Upper lobe of left lung (tissue), 6 donors: Measurements from ENCODE around the gene FAM222A. TPM values are rescaled to one million over a fixed set of nuclear protein-coding genes. Genes with fewer than 3 reads are reported as not detected.

Source experiments
- ATAC-seq, 2 donors: fragments of 200-7000 bp; cut with Tn5 transposase; one replicate each; pipeline ENCODE4 v1.9.1; 2022; ENCODE audit warnings: mild to moderate bottlenecking in 2 of 2, moderate library complexity in 2 of 2; ENCODE audit not compliant: low FRiP score in 2 of 2
- DNase-seq, 2 donors: peaks; one replicate each; pipeline ENCODE4 v3.0.0-alpha.2; 2019 to 2020
- H3K27ac ChIP-seq, 4 donors: fragments of 200-600 bp; sonication (generic); one replicate each; pipeline ENCODE4 v1.5.1; 2016 to 2019
- H3K27me3 ChIP-seq, 4 donors: fragments of 200-600 bp; sonication (generic); one replicate each; pipeline ENCODE4 v1.5.1; 2017 to 2019
- H3K36me3 ChIP-seq, 4 donors: fragments of 200-600 bp; sonication (generic); one replicate each; pipeline ENCODE4 v1.5.1; 2016 to 2019
- H3K4me1 ChIP-seq, 4 donors: fragments of 200-600 bp; sonication (generic); one replicate each; pipeline ENCODE4 v1.5.1; 2018 to 2019
- H3K4me3 ChIP-seq, 4 donors: fragments of 200-600 bp; sonication (generic); one replicate each; pipeline ENCODE4 v1.5.1; 2017 to 2019; ENCODE audit warnings: mild to moderate bottlenecking in 2 of 4, moderate library complexity in 1 of 4
- H3K9me3 ChIP-seq, 4 donors: fragments of 200-600 bp; sonication (generic); one replicate each; pipeline ENCODE4 v1.5.1; 2018 to 2019
- EP300 ChIP-seq, 4 donors: sonication (generic); formaldehyde crosslinking; IDR thresholded peaks; one replicate each; pipeline ENCODE4 v1.5.1; 2017; ENCODE audit warnings: antibody characterized with exemption in 4 of 4, control low read depth in 2 of 4
- POLR2A ChIP-seq, 4 donors: fragments of 450-650 bp; IDR thresholded peaks; one replicate each; pipeline ENCODE4 v1.5.1; 2016 to 2017; ENCODE audit warnings: antibody characterized with exemption in 4 of 4, mild to moderate bottlenecking in 2 of 4
- POLR2AphosphoS5 ChIP-seq, 2 donors: sonication (generic); formaldehyde crosslinking; IDR thresholded peaks; one replicate each; pipeline ENCODE4 v1.5.1; 2017; ENCODE audit warnings: antibody characterized with exemption in 2 of 2
- WGBS, 2 donors: methylation state at CpG; one replicate each; pipeline ENCODE4 v1.1.5; 2017 to 2018; 5-methylcytosine and 5-hydroxymethylcytosine counted together
- total RNA-seq, 6 donors: library from RNA; depleted of rRNA in 4 of 6; stranded (reverse); fragments of >200 nt in 4 of 6; gene quantifications; one replicate each; pipeline versions ENCODE4 v1.1.0 to v1.2.1, GENCODE V29; 2016 to 2021
- TF ChIP-seq, protein P1 (sequence below), 6 experiments: fragments of 450-650 bp in 4 of 6; fragments of 200-600 bp in 2 of 6; sonication (generic) in 2 of 6; IDR thresholded peaks; one replicate each; pipeline ENCODE4 v1.5.1; 2016 to 2019; ENCODE audit warnings: antibody characterized with exemption in 6 of 6
- donor health status: DM: no; HTN: no; CAD: no; lungs with moderate emphysema.
- donor health status: DM: no; HTN: yes; CAD: no; lungs with severe emphysema.

FAM222A gene
- total RNA-seq, 6 donors from 2014 or later = 1.0 to 7.3 (median 3.7) TPM

DNA sequence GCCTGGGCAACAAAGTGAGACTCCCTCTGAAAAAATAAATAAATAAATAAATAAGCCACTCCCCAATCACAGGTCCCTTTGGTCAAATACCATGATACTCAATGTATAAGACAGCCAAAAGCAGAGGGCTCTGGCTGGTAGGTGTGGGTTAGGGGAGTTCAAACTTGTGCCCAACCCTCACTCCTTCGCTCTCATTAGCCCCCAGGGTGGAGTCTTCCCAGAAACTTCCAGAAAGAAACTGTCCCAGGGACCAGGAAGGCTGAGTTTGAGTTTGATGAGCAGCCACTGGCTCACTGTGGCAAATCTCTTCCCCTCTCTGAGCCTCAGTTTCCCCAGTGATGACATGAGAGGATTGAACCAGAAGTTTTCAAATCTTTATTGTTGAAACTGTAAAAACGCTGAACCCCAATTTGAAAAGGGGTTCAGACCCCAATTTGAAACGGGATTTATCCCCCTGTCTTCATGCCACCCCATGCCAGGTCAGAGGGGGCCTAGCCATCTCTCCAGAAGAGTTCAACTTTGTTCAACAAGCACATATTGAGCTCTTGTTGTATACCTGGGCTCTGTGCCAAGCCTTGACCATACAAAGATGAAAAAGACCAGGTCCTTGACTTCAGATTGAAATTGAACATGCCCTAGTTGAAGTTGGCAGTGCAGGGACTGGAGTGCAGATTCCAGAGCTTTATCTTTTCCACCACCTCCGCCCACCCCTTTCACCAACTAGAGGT, 9.1 kb upstream of the FAM222A start:
- DNase-seq (no peak), ATAC-seq (no peak)
- WGBS, 2 donors = 73 to 81% methylated on average over 4 of the region's 4 CpGs
- H3K4me1 ChIP-seq = no peaks in the 10 kb centered on the region
- H3K9me3 ChIP-seq = no peaks in the 10 kb centered on the region
- no peak overlapping the region for H3K4me3 ChIP-seq
- TF ChIP-seq POLR2A (IDR thresholded peaks at IDR 0.05) (no peak), EP300 (IDR thresholded peaks at IDR 0.05) (no peak), POLR2AphosphoS5 (IDR thresholded peaks at IDR 0.05) (no peak)
- TF ChIP-seq, protein P1, sequence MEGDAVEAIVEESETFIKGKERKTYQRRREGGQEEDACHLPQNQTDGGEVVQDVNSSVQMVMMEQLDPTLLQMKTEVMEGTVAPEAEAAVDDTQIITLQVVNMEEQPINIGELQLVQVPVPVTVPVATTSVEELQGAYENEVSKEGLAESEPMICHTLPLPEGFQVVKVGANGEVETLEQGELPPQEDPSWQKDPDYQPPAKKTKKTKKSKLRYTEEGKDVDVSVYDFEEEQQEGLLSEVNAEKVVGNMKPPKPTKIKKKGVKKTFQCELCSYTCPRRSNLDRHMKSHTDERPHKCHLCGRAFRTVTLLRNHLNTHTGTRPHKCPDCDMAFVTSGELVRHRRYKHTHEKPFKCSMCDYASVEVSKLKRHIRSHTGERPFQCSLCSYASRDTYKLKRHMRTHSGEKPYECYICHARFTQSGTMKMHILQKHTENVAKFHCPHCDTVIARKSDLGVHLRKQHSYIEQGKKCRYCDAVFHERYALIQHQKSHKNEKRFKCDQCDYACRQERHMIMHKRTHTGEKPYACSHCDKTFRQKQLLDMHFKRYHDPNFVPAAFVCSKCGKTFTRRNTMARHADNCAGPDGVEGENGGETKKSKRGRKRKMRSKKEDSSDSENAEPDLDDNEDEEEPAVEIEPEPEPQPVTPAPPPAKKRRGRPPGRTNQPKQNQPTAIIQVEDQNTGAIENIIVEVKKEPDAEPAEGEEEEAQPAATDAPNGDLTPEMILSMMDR (IDR thresholded peaks at IDR 0.05) = no peak
- H3K27ac ChIP-seq = no peak overlapping the region
- H3K36me3 ChIP-seq = no peaks in the 10 kb centered on the region
- H3K27me3 ChIP-seq = no peaks in the 10 kb centered on the region

DNA sequence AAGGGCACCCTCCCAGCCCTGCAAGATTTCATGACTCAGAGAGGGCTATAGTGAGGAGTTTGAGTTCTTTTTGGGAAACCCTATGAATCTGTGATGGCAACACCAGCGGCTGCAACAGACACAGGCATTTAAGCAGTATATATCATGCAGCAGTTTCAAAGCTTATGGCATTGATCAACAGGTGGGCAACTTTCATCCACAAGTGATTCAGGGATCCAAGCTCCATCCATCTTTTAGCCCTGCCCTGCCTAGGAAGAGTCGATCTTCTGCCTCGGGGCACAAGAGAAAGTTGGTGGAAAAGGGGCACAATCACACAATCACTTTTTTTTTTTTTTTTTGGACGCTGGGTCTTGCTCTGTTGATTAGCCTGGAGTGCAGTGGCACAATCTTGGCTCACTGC, 8.3 kb upstream of the FAM222A start:
- Histone ChIP-seq H3K36me3 (no peaks in the 10 kb centered on the region), H3K4me1 (no peaks in the 10 kb centered on the region), H3K9me3 (no peaks in the 10 kb centered on the region), H3K27me3 (no peaks in the 10 kb centered on the region), H3K4me3 (no peak overlapping the region), H3K27ac (no peak overlapping the region)
- ATAC-seq = no peak
- TF ChIP-seq EP300 (IDR thresholded peaks at IDR 0.05) = no peak
- TF ChIP-seq, protein P1 (IDR thresholded peaks at IDR 0.05) = no peak
- no peak for TF ChIP-seq POLR2AphosphoS5 (IDR thresholded peaks at IDR 0.05)
- no peak for TF ChIP-seq POLR2A (IDR thresholded peaks at IDR 0.05)
- 85% methylated on average over 4 of the region's 4 CpGs for WGBS, 2 donors
- no peak for DNase-seq

DNA sequence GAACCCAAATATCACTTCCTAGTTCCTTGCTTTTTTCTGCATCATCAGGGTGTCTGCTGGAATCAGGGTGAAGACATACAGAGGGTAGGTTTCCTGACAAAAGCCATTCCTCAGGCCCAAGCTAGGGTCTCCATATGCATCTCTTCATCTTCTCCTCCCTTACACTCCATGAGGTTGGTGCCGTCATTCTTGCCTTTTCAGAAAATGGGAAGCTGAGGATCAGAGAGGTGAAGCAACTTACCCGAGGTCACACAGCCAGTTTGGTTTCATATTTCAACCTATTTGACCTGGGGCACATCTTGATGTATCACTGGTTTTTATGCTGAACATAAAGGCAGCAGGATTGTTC, 7.3 kb upstream of the FAM222A start:
- 69 to 83% methylated on average over 2 of the region's 2 CpGs for WGBS, 2 donors
- Histone ChIP-seq H3K4me3 (no peak overlapping the region), H3K4me1 (no peaks in the 10 kb centered on the region)

DNA sequence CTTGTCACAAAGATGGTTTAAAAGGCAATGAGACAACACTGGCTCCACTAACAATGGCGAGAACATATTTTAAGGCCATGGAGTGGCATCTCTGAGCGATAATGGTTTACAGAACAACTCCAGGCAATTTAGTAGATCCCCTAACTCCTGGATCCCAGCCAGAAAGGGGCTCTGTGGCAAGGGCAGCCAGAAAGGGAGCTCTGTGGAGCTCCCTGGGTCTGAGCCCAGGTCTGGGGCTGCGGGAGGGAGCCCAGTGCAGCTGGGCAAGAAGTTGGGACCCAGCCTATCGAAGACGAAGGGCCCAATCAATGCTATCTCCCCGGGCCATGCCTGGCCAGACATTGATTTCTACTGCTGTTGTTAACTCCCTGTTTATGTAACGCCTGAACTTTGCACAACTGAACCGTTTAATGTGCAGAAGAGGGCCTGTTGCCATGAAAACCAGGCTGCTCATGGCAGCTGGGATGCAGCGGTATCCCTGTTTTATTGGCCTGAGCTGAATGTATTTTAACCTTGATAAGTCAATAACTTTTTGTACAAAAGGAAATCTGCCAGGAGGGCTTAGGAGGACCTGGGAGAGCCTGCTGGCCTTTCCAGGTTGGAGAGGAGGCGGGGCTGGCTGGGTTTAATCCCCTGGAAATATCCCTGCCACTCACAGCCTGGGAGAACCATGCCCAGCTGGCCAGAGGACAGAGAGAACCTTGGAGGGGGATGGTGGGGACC, 6.7 kb upstream of the FAM222A start:
- Histone ChIP-seq H3K27me3 (peaks cover 0 to 4% (median 3%) of the 10 kb centered on the region in 4 donors), H3K27ac (no peak overlapping the region), H3K36me3 (no peaks in the 10 kb centered on the region), H3K4me1 (peaks cover 0 to under 1% (median 0%) of the 10 kb centered on the region in 4 donors), H3K9me3 (no peaks in the 10 kb centered on the region), H3K4me3 (no peak overlapping the region)
- ATAC-seq (no peak), DNase-seq (no peak)
- no peak for TF ChIP-seq EP300 (IDR thresholded peaks at IDR 0.05)
- TF ChIP-seq POLR2A (IDR thresholded peaks at IDR 0.05) = no peak
- TF ChIP-seq, protein P1 (IDR thresholded peaks at IDR 0.05) = no peak
- TF ChIP-seq POLR2AphosphoS5 (IDR thresholded peaks at IDR 0.05) = no peak
- 53 to 57% methylated on average over 7 to 10 of the region's 10 CpGs for WGBS, 2 donors

More for the DNA sequence above, 7.3 kb upstream of the FAM222A start:
- TF ChIP-seq, protein P1 (IDR thresholded peaks at IDR 0.05) = no peak
- TF ChIP-seq POLR2A (IDR thresholded peaks at IDR 0.05) = no peak
- no peak for TF ChIP-seq EP300 (IDR thresholded peaks at IDR 0.05)
- no peak for TF ChIP-seq POLR2AphosphoS5 (IDR thresholded peaks at IDR 0.05)
- no peaks in the 10 kb centered on the region for H3K36me3 ChIP-seq
- no peaks in the 10 kb centered on the region for H3K9me3 ChIP-seq
- H3K27me3 ChIP-seq = peaks cover 0 to 2% (median 0%) of the 10 kb centered on the region in 4 donors
- ATAC-seq = no peak
- H3K27ac ChIP-seq = no peak overlapping the region
- DNase-seq = no peak
